ENCODE data around the gene WDR87. TPM values are rescaled to one million over a fixed set of nuclear protein-coding genes. Genes with fewer than 3 reads are reported as not detected.

The WDR87 gene
- total and polyA plus RNA-seq, 10 of the 15 experiments (the other 5 are each of a cell fraction or from before 2014, with no cell fraction given), result not detected

DNA sequence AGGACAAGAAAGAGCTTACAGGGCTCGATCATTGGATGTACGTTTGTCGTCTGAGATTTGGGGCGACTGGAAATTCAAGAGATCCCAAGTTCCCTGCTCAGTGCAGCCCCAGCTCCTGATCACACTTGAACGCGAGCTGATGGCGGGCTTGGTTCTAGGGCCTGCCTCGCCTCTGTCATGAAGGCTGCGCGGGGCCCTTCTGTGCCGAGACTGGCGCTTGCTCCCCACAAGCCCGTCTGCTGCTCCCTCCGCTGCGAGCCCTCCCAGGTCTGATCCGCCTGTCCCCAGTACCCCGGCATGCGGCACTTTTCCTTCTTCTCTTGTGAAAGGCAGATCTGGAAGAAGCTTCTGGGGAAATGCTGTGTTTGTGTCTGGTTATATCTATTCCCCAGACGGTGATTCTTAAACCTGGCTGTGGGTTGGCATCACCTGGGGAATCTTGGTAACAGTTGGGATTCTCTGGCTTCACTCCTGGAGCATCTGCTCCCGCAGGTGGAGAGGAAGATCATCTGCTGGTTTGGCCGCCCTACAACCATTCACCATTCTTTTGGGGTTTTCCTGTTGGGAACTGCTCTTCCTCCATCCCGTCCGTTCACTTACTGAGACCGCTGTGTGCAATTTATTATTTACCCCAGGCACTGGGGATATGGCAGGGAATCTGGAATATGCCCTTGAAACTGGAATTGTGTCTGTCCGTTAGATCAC is 44.2 kb upstream of the WDR87 start (continued):
- TF ChIP-seq, protein P1, sequence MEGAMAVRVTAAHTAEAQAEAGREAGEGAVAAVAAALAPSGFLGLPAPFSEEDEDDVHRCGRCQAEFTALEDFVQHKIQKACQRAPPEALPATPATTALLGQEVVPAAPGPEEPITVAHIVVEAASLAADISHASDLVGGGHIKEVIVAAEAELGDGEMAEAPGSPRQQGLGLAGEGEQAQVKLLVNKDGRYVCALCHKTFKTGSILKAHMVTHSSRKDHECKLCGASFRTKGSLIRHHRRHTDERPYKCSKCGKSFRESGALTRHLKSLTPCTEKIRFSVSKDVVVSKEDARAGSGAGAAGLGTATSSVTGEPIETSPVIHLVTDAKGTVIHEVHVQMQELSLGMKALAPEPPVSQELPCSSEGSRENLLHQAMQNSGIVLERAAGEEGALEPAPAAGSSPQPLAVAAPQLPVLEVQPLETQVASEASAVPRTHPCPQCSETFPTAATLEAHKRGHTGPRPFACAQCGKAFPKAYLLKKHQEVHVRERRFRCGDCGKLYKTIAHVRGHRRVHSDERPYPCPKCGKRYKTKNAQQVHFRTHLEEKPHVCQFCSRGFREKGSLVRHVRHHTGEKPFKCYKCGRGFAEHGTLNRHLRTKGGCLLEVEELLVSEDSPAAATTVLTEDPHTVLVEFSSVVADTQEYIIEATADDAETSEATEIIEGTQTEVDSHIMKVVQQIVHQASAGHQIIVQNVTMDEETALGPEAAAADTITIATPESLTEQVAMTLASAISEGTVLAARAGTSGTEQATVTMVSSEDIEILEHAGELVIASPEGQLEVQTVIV (IDR thresholded peaks at IDR 0.05; ENCODE audit: borderline replicate concordance, partially characterized antibody), result no peak
- TF ChIP-seq, protein P2, sequence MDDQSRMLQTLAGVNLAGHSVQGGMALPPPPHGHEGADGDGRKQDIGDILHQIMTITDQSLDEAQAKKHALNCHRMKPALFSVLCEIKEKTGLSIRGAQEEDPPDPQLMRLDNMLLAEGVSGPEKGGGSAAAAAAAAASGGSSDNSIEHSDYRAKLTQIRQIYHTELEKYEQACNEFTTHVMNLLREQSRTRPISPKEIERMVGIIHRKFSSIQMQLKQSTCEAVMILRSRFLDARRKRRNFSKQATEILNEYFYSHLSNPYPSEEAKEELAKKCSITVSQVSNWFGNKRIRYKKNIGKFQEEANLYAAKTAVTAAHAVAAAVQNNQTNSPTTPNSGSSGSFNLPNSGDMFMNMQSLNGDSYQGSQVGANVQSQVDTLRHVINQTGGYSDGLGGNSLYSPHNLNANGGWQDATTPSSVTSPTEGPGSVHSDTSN (IDR thresholded peaks at IDR 0.05; ENCODE audit: insufficient replicate concordance, low read depth, low read length), result no peak
- TF ChIP-seq FOXK2 (IDR thresholded peaks at IDR 0.05) (no peak), PAX5 (IDR thresholded peaks at IDR 0.05; ENCODE audit: borderline replicate concordance, low read depth, low read length) (no peak)

DNA sequence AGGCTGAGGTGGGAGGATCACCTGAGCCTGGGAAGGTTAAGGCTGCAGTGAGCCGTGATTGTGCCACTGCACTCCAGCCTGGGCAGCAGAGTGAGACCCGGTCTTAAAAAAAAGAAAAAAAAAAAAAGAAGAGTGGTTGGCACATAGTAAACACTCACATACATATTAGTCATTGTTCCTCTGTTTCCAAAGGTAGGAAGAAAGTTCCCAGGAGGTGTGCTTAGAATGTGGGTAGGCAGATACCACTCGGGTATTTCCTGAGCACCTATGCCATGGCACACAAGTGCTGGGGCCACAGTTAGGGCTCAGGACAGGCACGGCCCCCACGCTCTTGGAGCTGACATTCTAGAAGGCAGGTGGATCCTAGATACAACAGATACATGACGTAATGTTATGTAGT is 42.0 kb upstream of the WDR87 start:
- no peak overlapping the region for H3K9ac ChIP-seq (ENCODE audit: control insufficient read depth, insufficient read depth, low read length)
- in situ Hi-C loops (cut with MboI) (no loop called here), intact Hi-C loops (cut with micrococcal nuclease; ENCODE audit: unreplicated experiment) (no loop called here)
- no peaks in the 10 kb centered on the region; the same call in 1 of the 2 replicates for H4K20me1 ChIP-seq (ENCODE audit: control insufficient read depth, insufficient read depth)
- peaks cover 3 to 6% of the 10 kb centered on the region in 2 experiments; a peak in 3 of 4 replicates for H3K36me3 ChIP-seq (ENCODE audit: control insufficient read depth in 2 of 2, insufficient read depth in 2 of 2, low read length in 1 of 2)
- ChIA-PET SMC1A (ENCODE audit: uncharacterized antibody, unreplicated experiment) (no interaction called here), POLR2A (interaction anchor here (1.0 kb wide), 1 partner anchor 25 kb away, joined by 4 read pairs; no protein-coding TSS in a partner anchor), RAD21 (ENCODE audit: unreplicated experiment) (no interaction called here), CTCF (no interaction called here)
- no peak for ATAC-seq
- DNase-seq (ENCODE audit: low read depth, low spot score), result no peak
- TSS peak; percentile 32 for BruUV-seq (replicated peaks)
- no peak overlapping the region for H2AFZ ChIP-seq (ENCODE audit: control insufficient read depth, low read depth, low read length)
- H3K27ac ChIP-seq (ENCODE audit: control insufficient read depth, insufficient read depth), result no peak overlapping the region
- no peak overlapping the region for H3K4me3 ChIP-seq
- H3K79me2 ChIP-seq (ENCODE audit: control insufficient read depth, insufficient read depth, low read length), result peaks cover 53% of the 10 kb centered on the region
- no peaks in the 10 kb centered on the region for H3K27me3 ChIP-seq (replicated peaks in 1 of 2; ENCODE audit: control insufficient read depth in 2 of 2, insufficient read depth in 2 of 2, low read length in 1 of 2)
- peaks cover 16% of the 10 kb centered on the region for H3K4me1 ChIP-seq (ENCODE audit: control insufficient read depth, insufficient read depth, low read length)
- no peak for FAIRE-seq
- no peaks in the 10 kb centered on the region; the same call in 2 of the 3 replicates for H3K9me3 ChIP-seq (replicated peaks; ENCODE audit: control insufficient read depth, insufficient read depth, low read length)
- H3K4me2 ChIP-seq (ENCODE audit: control insufficient read depth, insufficient read depth), result no peak overlapping the region
- WGBS (ENCODE audit: insufficient coverage, insufficient replicate concordance, low lambda C conversion rate, missing lambda C conversion rate), result 83% methylated on average over 5 of the region's 6 CpGs
- TF ChIP-seq CHD2 (IDR thresholded peaks at IDR 0.05; ENCODE audit: borderline replicate concordance, low read depth, low read length) (no peak), NFYA (IDR thresholded peaks at IDR 0.05; ENCODE audit: borderline replicate concordance, low read depth, low read length) (no peak), LARP7 (IDR thresholded peaks at IDR 0.05) (no peak), MYB (IDR thresholded peaks at IDR 0.05; ENCODE audit: borderline replicate concordance, low read depth, low read length) (no peak), RAD21 (IDR thresholded peaks at IDR 0.05; ENCODE audit: insufficient read depth, low read depth, low read length) (no peak), CBFB (IDR thresholded peaks at IDR 0.05; ENCODE audit: low read depth) (no peak), MEF2B (IDR thresholded peaks at IDR 0.05; ENCODE audit: partially characterized antibody, poor library complexity, severe bottlenecking) (no peak), NFXL1 (IDR thresholded peaks at IDR 0.05; ENCODE audit: borderline replicate concordance) (no peak)
- TF ChIP-seq, protein P3, sequence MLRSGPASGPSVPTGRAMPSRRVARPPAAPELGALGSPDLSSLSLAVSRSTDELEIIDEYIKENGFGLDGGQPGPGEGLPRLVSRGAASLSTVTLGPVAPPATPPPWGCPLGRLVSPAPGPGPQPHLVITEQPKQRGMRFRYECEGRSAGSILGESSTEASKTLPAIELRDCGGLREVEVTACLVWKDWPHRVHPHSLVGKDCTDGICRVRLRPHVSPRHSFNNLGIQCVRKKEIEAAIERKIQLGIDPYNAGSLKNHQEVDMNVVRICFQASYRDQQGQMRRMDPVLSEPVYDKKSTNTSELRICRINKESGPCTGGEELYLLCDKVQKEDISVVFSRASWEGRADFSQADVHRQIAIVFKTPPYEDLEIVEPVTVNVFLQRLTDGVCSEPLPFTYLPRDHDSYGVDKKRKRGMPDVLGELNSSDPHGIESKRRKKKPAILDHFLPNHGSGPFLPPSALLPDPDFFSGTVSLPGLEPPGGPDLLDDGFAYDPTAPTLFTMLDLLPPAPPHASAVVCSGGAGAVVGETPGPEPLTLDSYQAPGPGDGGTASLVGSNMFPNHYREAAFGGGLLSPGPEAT (IDR thresholded peaks at IDR 0.05; ENCODE audit: low read depth), result no peak
